ENCODE results near the gene PSME3. TPM values are rescaled to one million over a fixed set of nuclear protein-coding genes. Genes with fewer than 3 reads are reported as not detected.

PSME3 gene
- total and polyA plus RNA-seq, 2 of the 13 experiments (the other 11 are each of a cell fraction or from before 2014, with no cell fraction given): 66.3 to 135 TPM

DNA sequence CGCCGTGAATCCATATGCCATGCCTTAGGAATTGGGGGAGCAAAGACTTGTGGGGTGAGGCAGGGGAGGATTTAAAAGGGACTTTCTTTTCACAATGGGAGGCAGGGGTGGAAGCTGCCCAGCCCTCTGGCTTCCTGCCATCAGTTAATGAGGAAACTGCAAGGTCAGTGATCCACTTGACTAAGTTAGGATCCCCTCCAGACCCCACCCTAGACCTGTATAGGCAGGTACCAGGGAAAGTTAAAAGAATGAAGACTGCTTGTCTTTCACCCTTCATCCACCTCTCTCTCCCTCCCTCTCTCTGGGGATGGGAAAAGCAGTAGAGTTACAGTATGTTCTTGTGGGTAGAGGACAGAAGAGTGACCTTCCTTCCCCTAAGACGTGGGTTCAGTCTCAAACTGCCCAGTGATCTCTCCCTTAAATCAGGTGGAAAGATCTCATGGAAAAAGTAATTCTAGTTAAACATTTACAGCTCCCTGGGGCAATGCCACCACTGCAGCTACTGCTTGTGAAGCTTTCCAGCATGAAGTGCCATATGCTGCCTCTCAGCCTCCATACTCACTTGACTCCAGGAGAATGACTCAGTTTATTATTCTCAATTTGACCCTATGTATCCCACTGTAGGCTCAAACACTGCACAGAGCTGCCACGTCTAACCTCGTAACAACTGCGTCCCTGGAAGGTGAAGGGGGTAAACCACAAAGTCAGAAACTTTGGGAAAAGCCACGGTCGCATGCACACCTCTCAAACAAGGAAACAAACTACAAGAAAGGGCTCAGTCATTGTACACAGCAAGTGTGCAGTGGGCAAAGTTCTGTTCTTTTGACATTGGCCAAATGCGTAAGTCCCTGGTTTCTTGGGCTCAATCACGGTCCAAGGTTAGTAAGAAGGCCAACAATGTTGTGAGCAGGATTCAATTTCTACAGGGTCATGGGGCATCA, 35.9 kb upstream of the PSME3 start (continued):
- TF ChIP-seq PLSCR1 (CRISPR knock-in tag; IDR thresholded peaks at IDR 0.05; ENCODE audit: borderline replicate concordance): no peak
- no peak for TF ChIP-seq JARID2 (CRISPR knock-in tag; IDR thresholded peaks at IDR 0.05; ENCODE audit: insufficient replicate concordance)
- TF ChIP-seq, protein P1, sequence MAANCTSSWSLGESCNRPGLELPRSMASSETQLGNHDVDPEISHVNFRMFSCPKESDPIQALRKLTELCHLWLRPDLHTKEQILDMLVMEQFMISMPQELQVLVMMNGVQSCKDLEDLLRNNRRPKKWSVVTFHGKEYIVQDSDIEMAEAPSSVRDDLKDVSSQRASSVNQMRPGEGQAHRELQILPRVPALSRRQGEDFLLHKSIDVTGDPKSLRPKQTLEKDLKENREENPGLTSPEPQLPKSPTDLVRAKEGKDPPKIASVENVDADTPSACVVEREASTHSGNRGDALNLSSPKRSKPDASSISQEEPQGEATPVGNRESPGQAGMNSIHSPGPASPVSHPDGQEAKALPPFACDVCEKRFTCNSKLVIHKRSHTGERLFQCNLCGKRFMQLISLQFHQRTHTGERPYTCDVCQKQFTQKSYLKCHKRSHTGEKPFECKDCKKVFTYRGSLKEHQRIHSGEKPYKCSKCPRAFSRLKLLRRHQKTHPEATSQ (CRISPR knock-in tag; IDR thresholded peaks at IDR 0.05; ENCODE audit: borderline replicate concordance): no peak
- peak; percentile 19; the same call in 1 of the 2 replicates for TF ChIP-seq FOXC1 (CRISPR knock-in tag; IDR thresholded peaks at IDR 0.05; ENCODE audit: borderline replicate concordance)
- no peak for TF ChIP-seq ZBTB33 (CRISPR knock-in tag; IDR thresholded peaks at IDR 0.05)
- TF ChIP-seq CBFB (CRISPR knock-in tag; IDR thresholded peaks at IDR 0.05): no peak
- no peak for TF ChIP-seq BHLHE40 (IDR thresholded peaks at IDR 0.05; ENCODE audit: low read length)
- TF ChIP-seq REL (CRISPR knock-in tag; conservative IDR thresholded peaks at IDR 0.05): no peak
- TF ChIP-seq, protein P2, sequence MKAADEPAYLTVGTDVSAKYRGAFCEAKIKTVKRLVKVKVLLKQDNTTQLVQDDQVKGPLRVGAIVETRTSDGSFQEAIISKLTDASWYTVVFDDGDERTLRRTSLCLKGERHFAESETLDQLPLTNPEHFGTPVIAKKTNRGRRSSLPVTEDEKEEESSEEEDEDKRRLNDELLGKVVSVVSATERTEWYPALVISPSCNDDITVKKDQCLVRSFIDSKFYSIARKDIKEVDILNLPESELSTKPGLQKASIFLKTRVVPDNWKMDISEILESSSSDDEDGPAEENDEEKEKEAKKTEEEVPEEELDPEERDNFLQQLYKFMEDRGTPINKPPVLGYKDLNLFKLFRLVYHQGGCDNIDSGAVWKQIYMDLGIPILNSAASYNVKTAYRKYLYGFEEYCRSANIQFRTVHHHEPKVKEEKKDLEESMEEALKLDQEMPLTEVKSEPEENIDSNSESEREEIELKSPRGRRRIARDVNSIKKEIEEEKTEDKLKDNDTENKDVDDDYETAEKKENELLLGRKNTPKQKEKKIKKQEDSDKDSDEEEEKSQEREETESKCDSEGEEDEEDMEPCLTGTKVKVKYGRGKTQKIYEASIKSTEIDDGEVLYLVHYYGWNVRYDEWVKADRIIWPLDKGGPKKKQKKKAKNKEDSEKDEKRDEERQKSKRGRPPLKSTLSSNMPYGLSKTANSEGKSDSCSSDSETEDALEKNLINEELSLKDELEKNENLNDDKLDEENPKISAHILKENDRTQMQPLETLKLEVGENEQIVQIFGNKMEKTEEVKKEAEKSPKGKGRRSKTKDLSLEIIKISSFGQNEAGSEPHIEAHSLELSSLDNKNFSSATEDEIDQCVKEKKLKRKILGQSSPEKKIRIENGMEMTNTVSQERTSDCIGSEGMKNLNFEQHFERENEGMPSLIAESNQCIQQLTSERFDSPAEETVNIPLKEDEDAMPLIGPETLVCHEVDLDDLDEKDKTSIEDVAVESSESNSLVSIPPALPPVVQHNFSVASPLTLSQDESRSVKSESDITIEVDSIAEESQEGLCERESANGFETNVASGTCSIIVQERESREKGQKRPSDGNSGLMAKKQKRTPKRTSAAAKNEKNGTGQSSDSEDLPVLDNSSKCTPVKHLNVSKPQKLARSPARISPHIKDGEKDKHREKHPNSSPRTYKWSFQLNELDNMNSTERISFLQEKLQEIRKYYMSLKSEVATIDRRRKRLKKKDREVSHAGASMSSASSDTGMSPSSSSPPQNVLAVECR (CRISPR knock-in tag; IDR thresholded peaks at IDR 0.05; ENCODE audit: borderline replicate concordance): no peak; the same call in none of the 2 replicates
- TF ChIP-seq ZNF619 (CRISPR knock-in tag; IDR thresholded peaks at IDR 0.05): no peak
- TF ChIP-seq ZSCAN25 (CRISPR knock-in tag; IDR thresholded peaks at IDR 0.05): no peak
- TF ChIP-seq ZIK1 (CRISPR knock-in tag; IDR thresholded peaks at IDR 0.05; ENCODE audit: borderline replicate concordance, low read depth): no peak
- TF ChIP-seq, protein P3, sequence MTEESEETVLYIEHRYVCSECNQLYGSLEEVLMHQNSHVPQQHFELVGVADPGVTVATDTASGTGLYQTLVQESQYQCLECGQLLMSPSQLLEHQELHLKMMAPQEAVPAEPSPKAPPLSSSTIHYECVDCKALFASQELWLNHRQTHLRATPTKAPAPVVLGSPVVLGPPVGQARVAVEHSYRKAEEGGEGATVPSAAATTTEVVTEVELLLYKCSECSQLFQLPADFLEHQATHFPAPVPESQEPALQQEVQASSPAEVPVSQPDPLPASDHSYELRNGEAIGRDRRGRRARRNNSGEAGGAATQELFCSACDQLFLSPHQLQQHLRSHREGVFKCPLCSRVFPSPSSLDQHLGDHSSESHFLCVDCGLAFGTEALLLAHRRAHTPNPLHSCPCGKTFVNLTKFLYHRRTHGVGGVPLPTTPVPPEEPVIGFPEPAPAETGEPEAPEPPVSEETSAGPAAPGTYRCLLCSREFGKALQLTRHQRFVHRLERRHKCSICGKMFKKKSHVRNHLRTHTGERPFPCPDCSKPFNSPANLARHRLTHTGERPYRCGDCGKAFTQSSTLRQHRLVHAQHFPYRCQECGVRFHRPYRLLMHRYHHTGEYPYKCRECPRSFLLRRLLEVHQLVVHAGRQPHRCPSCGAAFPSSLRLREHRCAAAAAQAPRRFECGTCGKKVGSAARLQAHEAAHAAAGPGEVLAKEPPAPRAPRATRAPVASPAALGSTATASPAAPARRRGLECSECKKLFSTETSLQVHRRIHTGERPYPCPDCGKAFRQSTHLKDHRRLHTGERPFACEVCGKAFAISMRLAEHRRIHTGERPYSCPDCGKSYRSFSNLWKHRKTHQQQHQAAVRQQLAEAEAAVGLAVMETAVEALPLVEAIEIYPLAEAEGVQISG (CRISPR knock-in tag; IDR thresholded peaks at IDR 0.05): peak; percentile 32
- no peak for TF ChIP-seq SP1 (IDR thresholded peaks at IDR 0.05)
- TF ChIP-seq SP1 (CRISPR knock-in tag; IDR thresholded peaks at IDR 0.05): no peak
- no peak for TF ChIP-seq TOPORS (CRISPR knock-in tag; IDR thresholded peaks at IDR 0.05)
- peak; percentile 36 for TF ChIP-seq MXD4 (CRISPR knock-in tag; IDR thresholded peaks at IDR 0.05)

Data from HepG2 (cell line).